ENCODE data around the gene DIAPH1.
A peak's percentile ranks its signal among the peaks of the same experiment; 100 is the strongest.

Gene DIAPH1

DNA sequence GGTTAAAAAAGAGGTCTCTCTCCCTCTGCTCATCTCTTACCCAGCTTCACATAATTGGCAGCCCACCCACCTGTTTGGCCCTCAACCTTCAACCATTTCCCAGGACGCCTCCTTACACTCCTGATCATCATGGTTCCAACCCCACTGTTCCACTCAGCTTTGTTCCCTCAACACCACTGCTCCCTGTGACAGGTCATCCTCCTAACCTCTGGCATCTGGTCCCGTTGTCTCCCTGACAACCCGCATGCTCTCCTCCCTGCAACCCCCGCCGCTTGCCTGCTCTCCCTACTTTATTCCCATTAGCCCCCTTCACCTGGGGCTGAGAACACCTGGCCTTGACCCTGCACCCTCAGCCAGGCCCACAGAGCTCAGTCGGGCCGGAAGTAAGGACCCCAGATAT lies 117.0 kb downstream of the DIAPH1 start:
- no peaks in the 10 kb centered on the region for H3K9me3 ChIP-seq (ENCODE audit: control insufficient read depth in 5 of 5, low read length in 5 of 5)
- H3K27ac ChIP-seq (ENCODE audit: low read depth, low read length) = no peak overlapping the region
- no peak overlapping the region for H3K4me3 ChIP-seq (ENCODE audit: low read depth in 1 of 5, low read length in 5 of 5)
- H3K36me3 ChIP-seq (ENCODE audit: control insufficient read depth in 5 of 5, insufficient read depth in 5 of 5, low read length in 5 of 5) = peaks cover 0 to 26% (median 16%) of the 10 kb centered on the region in 5 donors
- H3K27me3 ChIP-seq (ENCODE audit: control insufficient read depth in 5 of 5, insufficient read depth in 4 of 5, low read length in 5 of 5) = no peaks in the 10 kb centered on the region
- no peak overlapping the region for H3K9ac ChIP-seq (ENCODE audit: low read length in 5 of 5)
- H3K4me1 ChIP-seq (ENCODE audit: control insufficient read depth in 5 of 5, insufficient read depth in 5 of 5, low read length in 5 of 5) = peaks cover 0 to 4% (median 4%) of the 10 kb centered on the region in 5 donors

DNA sequence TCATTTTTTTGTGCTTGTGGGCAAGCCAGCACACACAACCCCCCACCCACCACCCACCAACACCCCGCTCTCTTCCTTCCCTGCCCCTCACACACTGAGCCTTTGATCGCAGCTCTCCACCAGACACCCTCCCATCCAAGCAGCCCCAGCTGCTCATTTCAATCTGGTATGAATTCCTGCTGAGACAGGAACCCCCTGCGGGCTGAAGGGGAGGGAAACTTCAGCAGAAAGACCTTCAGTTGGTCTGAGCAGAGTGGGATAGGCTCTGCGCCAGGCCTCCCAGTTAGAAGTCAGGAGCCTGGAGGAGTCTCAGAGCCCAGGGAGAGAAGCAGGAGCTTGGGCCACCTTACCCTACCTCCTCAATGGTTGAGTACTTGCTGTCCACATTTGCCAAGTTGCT lies 122.8 kb downstream of the DIAPH1 start:
- peaks cover 0 to 3% (median 0%) of the 10 kb centered on the region in 5 donors for H3K27me3 ChIP-seq (ENCODE audit: control insufficient read depth in 5 of 5, insufficient read depth in 4 of 5, low read length in 5 of 5)
- no peak overlapping the region for H3K4me3 ChIP-seq (ENCODE audit: low read depth in 1 of 5, low read length in 5 of 5)
- H3K36me3 ChIP-seq (ENCODE audit: control insufficient read depth in 5 of 5, insufficient read depth in 5 of 5, low read length in 5 of 5) = peaks cover 0 to 27% (median 11%) of the 10 kb centered on the region in 5 donors
- H3K9ac ChIP-seq (ENCODE audit: low read length in 5 of 5) = no peak overlapping the region
- H3K9me3 ChIP-seq (ENCODE audit: control insufficient read depth in 5 of 5, low read length in 5 of 5) = no peaks in the 10 kb centered on the region
- no peak overlapping the region for H3K27ac ChIP-seq (ENCODE audit: low read depth, low read length)
- peaks cover 0 to 9% (median 4%) of the 10 kb centered on the region in 5 donors for H3K4me1 ChIP-seq (ENCODE audit: control insufficient read depth in 5 of 5, insufficient read depth in 5 of 5, low read length in 5 of 5)

DNA sequence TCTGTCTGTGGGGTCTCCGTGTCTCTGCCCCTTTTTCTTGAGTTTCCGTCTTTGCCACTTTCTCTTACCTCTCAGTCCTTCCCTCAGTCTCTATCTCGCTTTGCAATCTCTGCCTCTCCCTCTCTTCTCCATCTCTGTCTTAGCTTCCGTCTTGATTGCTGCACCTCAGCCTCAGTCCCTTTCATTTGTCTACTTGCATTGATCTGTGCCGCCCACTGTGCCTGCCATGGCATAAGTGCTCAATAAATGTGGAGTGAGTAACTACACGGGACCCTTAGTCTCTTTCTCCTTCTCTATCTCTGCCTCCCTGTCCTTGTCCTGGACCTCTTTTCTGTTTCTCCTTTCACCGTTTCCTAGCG lies 123.4 kb downstream of the DIAPH1 start:
- no peak overlapping the region for H3K27ac ChIP-seq (ENCODE audit: low read depth, low read length)
- H3K4me3 ChIP-seq (ENCODE audit: low read depth in 1 of 5, low read length in 5 of 5) = no peak overlapping the region
- peaks cover 0 to 9% (median 4%) of the 10 kb centered on the region in 5 donors for H3K4me1 ChIP-seq (ENCODE audit: control insufficient read depth in 5 of 5, insufficient read depth in 5 of 5, low read length in 5 of 5)
- H3K27me3 ChIP-seq (ENCODE audit: control insufficient read depth in 5 of 5, insufficient read depth in 4 of 5, low read length in 5 of 5) = peaks cover 0 to 5% (median 0%) of the 10 kb centered on the region in 5 donors
- no peaks in the 10 kb centered on the region for H3K9me3 ChIP-seq (ENCODE audit: control insufficient read depth in 5 of 5, low read length in 5 of 5)
- peaks cover 0 to 32% (median 17%) of the 10 kb centered on the region in 5 donors for H3K36me3 ChIP-seq (ENCODE audit: control insufficient read depth in 5 of 5, insufficient read depth in 5 of 5, low read length in 5 of 5)
- H3K9ac ChIP-seq (ENCODE audit: low read length in 5 of 5) = no peak overlapping the region

GRCh38 chr5:141494761-141495452 lies 123.9 kb downstream of the DIAPH1 start:
- H3K4me1 ChIP-seq (ENCODE audit: control insufficient read depth in 5 of 5, insufficient read depth in 5 of 5, low read length in 5 of 5) = peaks cover 0 to 9% (median 4%) of the 10 kb centered on the region in 5 donors
- H3K9ac ChIP-seq (ENCODE audit: low read length in 5 of 5) = no peak overlapping the region
- no peak overlapping the region for H3K27ac ChIP-seq (ENCODE audit: low read depth, low read length)
- peaks cover 0 to 5% (median 0%) of the 10 kb centered on the region in 5 donors for H3K27me3 ChIP-seq (ENCODE audit: control insufficient read depth in 5 of 5, insufficient read depth in 4 of 5, low read length in 5 of 5)
- H3K4me3 ChIP-seq (ENCODE audit: low read depth in 1 of 5, low read length in 5 of 5) = no peak overlapping the region
- H3K36me3 ChIP-seq (ENCODE audit: control insufficient read depth in 5 of 5, insufficient read depth in 5 of 5, low read length in 5 of 5) = peaks cover 0 to 37% (median 22%) of the 10 kb centered on the region in 5 donors
- H3K9me3 ChIP-seq (ENCODE audit: control insufficient read depth in 5 of 5, low read length in 5 of 5) = no peaks in the 10 kb centered on the region

DNA sequence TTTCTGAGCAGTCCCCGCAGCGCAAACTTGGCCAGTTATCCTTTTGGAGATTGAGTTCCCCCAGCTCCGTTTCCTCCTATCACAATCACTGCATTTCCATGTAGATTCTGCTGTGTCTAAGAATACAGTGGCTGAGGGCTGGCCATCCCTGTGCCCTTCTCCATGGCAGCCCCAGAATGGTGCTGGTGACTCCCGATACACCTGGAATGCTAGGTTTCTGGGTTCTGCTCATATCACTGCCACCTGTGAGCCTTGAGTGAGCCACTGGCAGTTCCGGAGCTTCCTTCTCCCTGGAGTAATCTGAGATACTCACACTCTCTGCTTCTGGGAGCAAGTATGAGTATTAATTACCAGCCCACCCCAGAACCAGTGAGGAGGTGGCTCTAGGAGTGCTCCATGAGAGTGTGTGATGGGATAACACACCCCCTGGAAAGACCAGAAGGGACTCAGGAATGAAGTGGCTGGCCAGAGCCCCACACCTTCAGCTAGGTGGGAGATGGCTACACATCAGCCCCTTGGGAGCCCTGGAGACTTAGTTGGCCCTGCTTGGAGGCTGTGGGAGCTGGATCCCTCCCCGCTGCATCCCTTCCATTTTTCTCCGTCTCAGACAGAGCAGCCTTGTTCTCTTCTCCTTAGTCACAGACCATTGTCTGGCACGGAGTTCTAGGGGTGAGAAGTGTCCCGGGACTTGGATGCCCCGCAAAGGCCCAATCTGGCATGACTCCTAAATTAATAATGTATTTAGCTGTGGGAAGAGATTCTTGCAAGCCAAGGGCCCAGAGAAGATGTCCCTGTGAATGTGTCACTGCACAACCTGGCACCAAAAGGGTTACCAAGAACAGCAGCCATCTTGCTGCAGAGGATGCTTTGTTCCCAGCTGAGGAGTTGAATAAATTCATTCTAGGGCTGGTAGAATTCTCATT lies 125.0 kb downstream of the DIAPH1 start:
- peaks cover 0 to 42% (median 27%) of the 10 kb centered on the region in 5 donors for H3K36me3 ChIP-seq (ENCODE audit: control insufficient read depth in 5 of 5, insufficient read depth in 5 of 5, low read length in 5 of 5)
- no peak overlapping the region for H3K27ac ChIP-seq (ENCODE audit: low read depth, low read length)
- H3K4me3 ChIP-seq (ENCODE audit: low read depth in 1 of 5, low read length in 5 of 5) = no peak overlapping the region
- no peaks in the 10 kb centered on the region for H3K9me3 ChIP-seq (ENCODE audit: control insufficient read depth in 5 of 5, low read length in 5 of 5)
- peaks cover 0 to 5% (median 0%) of the 10 kb centered on the region in 5 donors for H3K27me3 ChIP-seq (ENCODE audit: control insufficient read depth in 5 of 5, insufficient read depth in 4 of 5, low read length in 5 of 5)
- H3K9ac ChIP-seq (ENCODE audit: low read length in 5 of 5) = no peak overlapping the region
- H3K4me1 ChIP-seq (ENCODE audit: control insufficient read depth in 5 of 5, insufficient read depth in 5 of 5, low read length in 5 of 5) = peaks cover 0 to 9% (median 4%) of the 10 kb centered on the region in 5 donors

DNA sequence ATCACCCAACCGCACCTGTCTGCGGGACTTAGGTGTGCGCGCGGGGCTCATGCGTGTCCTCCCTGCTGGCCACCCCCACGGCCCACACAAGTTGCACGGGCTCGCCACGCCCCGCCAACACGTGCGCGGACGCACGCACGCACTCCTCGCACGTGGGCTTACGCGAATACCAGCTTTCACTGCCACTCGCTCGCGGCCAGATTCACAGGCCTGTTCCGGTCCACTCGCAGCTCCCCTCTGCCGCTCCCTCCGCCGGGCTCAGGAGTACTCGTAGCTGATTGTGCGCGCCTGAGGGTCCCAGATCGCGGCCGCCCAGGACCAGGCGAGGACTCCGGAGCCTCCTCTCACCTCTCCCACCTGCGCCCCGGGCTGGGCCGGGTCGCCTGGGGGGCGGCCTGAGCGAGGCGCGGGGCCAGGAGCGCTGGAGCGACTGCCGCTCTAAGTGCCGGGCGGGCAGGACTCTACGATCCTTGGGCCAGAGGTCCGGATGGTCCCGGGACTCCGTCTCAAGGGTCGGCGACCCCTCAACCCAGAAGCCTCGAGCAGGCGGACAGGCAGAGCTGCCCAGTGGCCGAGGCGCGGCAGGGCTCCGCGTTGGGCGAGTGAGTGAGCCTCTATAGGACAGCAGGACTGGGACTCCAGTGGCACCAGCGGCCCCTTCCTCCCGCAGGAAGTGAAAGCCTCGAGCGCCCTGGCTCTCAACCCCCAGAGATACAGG lies 126.5 kb downstream of the DIAPH1 start:
- Histone ChIP-seq H3K9me3 (ENCODE audit: control insufficient read depth in 5 of 5, low read length in 5 of 5) (no peaks in the 10 kb centered on the region), H3K4me3 (ENCODE audit: low read depth in 1 of 5, low read length in 5 of 5) (peak overlapping the region in 2 of 5 donors; percentile 9 to 46), H3K36me3 (ENCODE audit: control insufficient read depth in 5 of 5, insufficient read depth in 5 of 5, low read length in 5 of 5) (peaks cover 0 to 38% (median 24%) of the 10 kb centered on the region in 5 donors), H3K4me1 (ENCODE audit: control insufficient read depth in 5 of 5, insufficient read depth in 5 of 5, low read length in 5 of 5) (peaks cover 0 to 9% (median 4%) of the 10 kb centered on the region in 5 donors), H3K9ac (ENCODE audit: low read length in 5 of 5) (no peak overlapping the region), H3K27ac (ENCODE audit: low read depth, low read length) (no peak overlapping the region), H3K27me3 (ENCODE audit: control insufficient read depth in 5 of 5, insufficient read depth in 4 of 5, low read length in 5 of 5) (peaks cover 0 to 5% (median 0%) of the 10 kb centered on the region in 5 donors)

GRCh38 chr5:141491323-141492167 lies 127.3 kb downstream of the DIAPH1 start:
- Histone ChIP-seq H3K9me3 (ENCODE audit: control insufficient read depth in 5 of 5, low read length in 5 of 5) (no peaks in the 10 kb centered on the region), H3K4me3 (ENCODE audit: low read depth in 1 of 5, low read length in 5 of 5) (peak overlapping the region in 1 of 5 donors; percentile 46), H3K27ac (ENCODE audit: low read depth, low read length) (no peak overlapping the region), H3K36me3 (ENCODE audit: control insufficient read depth in 5 of 5, insufficient read depth in 5 of 5, low read length in 5 of 5) (peaks cover 0 to 39% (median 25%) of the 10 kb centered on the region in 5 donors), H3K27me3 (ENCODE audit: control insufficient read depth in 5 of 5, insufficient read depth in 4 of 5, low read length in 5 of 5) (peaks cover 0 to 5% (median 0%) of the 10 kb centered on the region in 5 donors), H3K4me1 (ENCODE audit: control insufficient read depth in 5 of 5, insufficient read depth in 5 of 5, low read length in 5 of 5) (peaks cover 0 to 9% (median 4%) of the 10 kb centered on the region in 5 donors), H3K9ac (ENCODE audit: low read length in 5 of 5) (no peak overlapping the region)

- H3K27ac ChIP-seq (ENCODE audit: low read depth, low read length) = no peak overlapping the region
- peaks cover 0 to 9% (median 4%) of the 10 kb centered on the region in 5 donors for H3K4me1 ChIP-seq (ENCODE audit: control insufficient read depth in 5 of 5, insufficient read depth in 5 of 5, low read length in 5 of 5)
- H3K36me3 ChIP-seq (ENCODE audit: control insufficient read depth in 5 of 5, insufficient read depth in 5 of 5, low read length in 5 of 5) = peaks cover 0 to 35% (median 22%) of the 10 kb centered on the region in 5 donors
- H3K4me3 ChIP-seq (ENCODE audit: low read depth in 1 of 5, low read length in 5 of 5) = no peak overlapping the region
- no peak overlapping the region for H3K9ac ChIP-seq (ENCODE audit: low read length in 5 of 5)
- H3K27me3 ChIP-seq (ENCODE audit: control insufficient read depth in 5 of 5, insufficient read depth in 4 of 5, low read length in 5 of 5) = peaks cover 0 to 5% (median 1%) of the 10 kb centered on the region in 5 donors
- no peaks in the 10 kb centered on the region for H3K9me3 ChIP-seq (ENCODE audit: control insufficient read depth in 5 of 5, low read length in 5 of 5)
These were observed 128.0 kb downstream of the DIAPH1 start for GRCh38 chr5:141490771-141491170.

DNA sequence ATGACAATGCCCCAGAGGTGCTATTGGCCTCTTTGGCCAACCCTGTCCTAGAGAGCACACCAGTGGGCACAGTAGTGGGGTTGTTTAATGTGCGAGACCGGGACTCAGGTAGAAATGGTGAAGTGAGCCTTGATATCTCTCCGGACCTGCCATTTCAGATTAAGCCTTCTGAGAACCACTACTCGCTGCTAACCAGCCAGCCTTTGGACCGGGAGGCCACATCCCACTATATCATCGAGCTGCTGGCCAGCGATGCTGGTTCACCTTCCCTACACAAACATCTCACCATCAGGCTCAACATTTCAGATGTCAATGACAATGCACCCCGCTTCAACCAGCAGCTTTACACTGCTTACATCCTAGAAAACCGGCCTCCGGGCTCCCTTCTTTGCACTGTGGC lies 128.5 kb downstream of the DIAPH1 start:
- no peak overlapping the region for H3K4me3 ChIP-seq (ENCODE audit: low read depth in 1 of 5, low read length in 5 of 5)
- no peak overlapping the region for H3K9ac ChIP-seq (ENCODE audit: low read length in 5 of 5)
- no peaks in the 10 kb centered on the region for H3K9me3 ChIP-seq (ENCODE audit: control insufficient read depth in 5 of 5, low read length in 5 of 5)
- H3K4me1 ChIP-seq (ENCODE audit: control insufficient read depth in 5 of 5, insufficient read depth in 5 of 5, low read length in 5 of 5) = peaks cover 3 to 12% (median 6%) of the 10 kb centered on the region in 5 donors
- H3K27me3 ChIP-seq (ENCODE audit: control insufficient read depth in 5 of 5, insufficient read depth in 4 of 5, low read length in 5 of 5) = peaks cover 0 to 8% (median 6%) of the 10 kb centered on the region in 5 donors
- H3K36me3 ChIP-seq (ENCODE audit: control insufficient read depth in 5 of 5, insufficient read depth in 5 of 5, low read length in 5 of 5) = peaks cover 0 to 35% (median 21%) of the 10 kb centered on the region in 5 donors
- no peak overlapping the region for H3K27ac ChIP-seq (ENCODE audit: low read depth, low read length)
